HepG2 (cell line): ENCODE data around the gene PRSS22. TPM values are rescaled to one million over a fixed set of nuclear protein-coding genes. Genes with fewer than 3 reads are reported as not detected.

ENCODE experiments used
- ATAC-seq: fragments of 200-7000 bp; cut with Tn5 transposase; 3 replicates; pipeline ENCODE4 v1.9.1; 2020; ENCODE audit warnings: mild to moderate bottlenecking, moderate library complexity
- BruUV-seq: library from RNA; stranded (reverse); fragments of 400-500 nt; replicated peaks from 2 replicates; lab custom pipeline; 2021; lab: Mats Ljungman, UMichigan
- CTCF ChIA-PET: fragments of 300-600 bp; formaldehyde crosslinking; extraction: SDS; loops from one replicate; lab custom pipeline; 2021; ENCODE audit warnings: low total read pairs, inconsistent platforms, low intra/inter-chr PET ratio; lab: Yijun Ruan, JAX
- POLR2A ChIA-PET: fragments of 350-600 bp; sonication (Branson Sonifier 250); formaldehyde crosslinking; loops from one replicate; lab custom pipeline; 2020; ENCODE audit warnings: antibody characterized with exemption, inconsistent platforms; lab: Yijun Ruan, JAX
- DNase-seq: peaks from one replicate; pipeline ENCODE4 v3.0.0-alpha.2; 2015; ENCODE audit warnings: low spot score
- FAIRE-seq: peaks from 3 replicates; lab custom pipeline; 2011; peaks lifted over from hg19 to GRCh38; lab: Jason Lieb, UNC
- H2AFZ ChIP-seq: one replicate; pipeline ENCODE4 v1.6.1; 2011; ENCODE audit warnings: low read length, inconsistent platforms
- H3K27ac ChIP-seq: fragments of 300-600 bp; 3 replicates; pipeline ENCODE4 v1.8.0; 2011; ENCODE audit warnings: mixed run types, mild to moderate bottlenecking, mixed read lengths, low read length, inconsistent platforms; ENCODE audit not compliant: insufficient read depth; ENCODE audit errors: extremely low read length
- H3K27me3 ChIP-seq, 2 experiments: fragments of 200-600 bp in 1 of 2; 2 replicates in 1 of 2; 3 replicates in 1 of 2; pipeline versions ENCODE4 v1.6.0 to v1.8.0; 2011; ENCODE audit warnings: low read length in 2 of 2, mild to moderate bottlenecking in 2 of 2, moderate library complexity in 2 of 2, inconsistent platforms in 1 of 2; ENCODE audit not compliant: insufficient read depth in 2 of 2, control insufficient read depth in 1 of 2
- H3K36me3 ChIP-seq, 2 experiments: fragments of 200-600 bp in 1 of 2; replicated peaks in 1 of 2; 2 replicates in 1 of 2; 3 replicates in 1 of 2; pipeline versions ENCODE4 v1.5.1 to v1.8.0; 2011; ENCODE audit warnings: low read length in 2 of 2, inconsistent platforms in 1 of 2; ENCODE audit not compliant: insufficient read depth in 2 of 2, control insufficient read depth in 1 of 2
- H3K4me1 ChIP-seq: 2 replicates; pipeline ENCODE4 v1.5.1; 2012; ENCODE audit warnings: low read length, inconsistent platforms; ENCODE audit not compliant: insufficient read depth
- H3K4me2 ChIP-seq: 2 replicates; pipeline ENCODE4 v1.6.0; 2011; ENCODE audit warnings: low read depth, low read length, inconsistent platforms
- H3K4me3 ChIP-seq, 3 experiments: fragments of 200-600 bp in 1 of 3; sonication (generic), shearing (Covaris generic) in 1 of 3; replicated peaks in 1 of 3; 2 replicates each; pipeline ENCODE4 v1.5.1; 2011 to 2016; ENCODE audit warnings: low read length in 3 of 3, inconsistent platforms in 2 of 3, low read depth in 2 of 3, mild to moderate bottlenecking in 2 of 3, control low read depth in 1 of 3, mixed read lengths in 1 of 3; ENCODE audit not compliant: insufficient read depth in 1 of 3
- H3K79me2 ChIP-seq: one replicate; pipeline ENCODE4 v1.6.1; 2011; ENCODE audit warnings: low read length, inconsistent platforms; ENCODE audit not compliant: insufficient read depth
- H3K9ac ChIP-seq: 2 replicates; pipeline ENCODE4 v1.6.0; 2011; ENCODE audit warnings: mild to moderate bottlenecking, low read depth, low read length, inconsistent platforms; ENCODE audit not compliant: insufficient read depth
- H3K9me3 ChIP-seq: 2 replicates; pipeline ENCODE4 v1.5.1; 2012; ENCODE audit warnings: mild to moderate bottlenecking, low read length
- H4K20me1 ChIP-seq: 2 replicates; pipeline ENCODE4 v1.6.0; 2011; ENCODE audit warnings: inconsistent platforms, mild to moderate bottlenecking, low read length, moderate library complexity; ENCODE audit not compliant: insufficient read depth
- ATF7-NPFF ChIP-seq: sonication (generic); formaldehyde crosslinking; IDR thresholded peaks from 2 replicates; pipeline ENCODE4 v1.8.1; 2023; ENCODE audit warnings: mild to moderate bottlenecking, low read depth, missing genetic modification reagents, moderate library complexity
- EP300 ChIP-seq, 3 experiments: sonication (generic) in 1 of 3; formaldehyde crosslinking in 1 of 3; IDR thresholded peaks; 2 replicates each; pipeline versions ENCODE4 v1.5.1 to v1.6.1; 2011 to 2020; ENCODE audit warnings: low read depth in 2 of 3, low read length in 2 of 3, borderline replicate concordance in 1 of 3, improper control_type of control experiment in 1 of 3, mild to moderate bottlenecking in 1 of 3, missing genetic modification reagents in 1 of 3, moderate library complexity in 1 of 3
- HES4 ChIP-seq: sonication (generic); formaldehyde crosslinking; IDR thresholded peaks from 2 replicates; pipeline ENCODE4 v1.9.0; 2021; ENCODE audit warnings: mild to moderate bottlenecking, missing genetic modification reagents, borderline replicate concordance
- HMGXB3 ChIP-seq: sonication (generic); formaldehyde crosslinking; IDR thresholded peaks from 2 replicates; pipeline ENCODE4 v1.4.0; 2020; ENCODE audit warnings: missing genetic modification reagents, borderline replicate concordance
- KDM1A ChIP-seq: IDR thresholded peaks from 2 replicates; pipeline ENCODE4 v1.6.1; 2016; ENCODE audit warnings: missing compliant biosample characterization
- MEIS1 ChIP-seq: sonication (generic); formaldehyde crosslinking; IDR thresholded peaks from 2 replicates; pipeline ENCODE4 v1.9.0; 2021; ENCODE audit warnings: mild to moderate bottlenecking, missing genetic modification reagents, moderate library complexity, borderline replicate concordance
- MLLT10 ChIP-seq: sonication (generic); formaldehyde crosslinking; IDR thresholded peaks from 2 replicates; pipeline ENCODE4 v1.4.0; 2020; ENCODE audit warnings: missing genetic modification reagents
- NR2F6 ChIP-seq, 2 experiments: IDR thresholded peaks; 2 replicates each; pipeline ENCODE4 v1.6.1; 2016; ENCODE audit warnings: antibody characterized with exemption in 1 of 2, mild to moderate bottlenecking in 1 of 2
- THAP8 ChIP-seq: sonication (generic); formaldehyde crosslinking; IDR thresholded peaks from 2 replicates; pipeline ENCODE4 v1.5.1; 2020; ENCODE audit warnings: missing genetic modification reagents, mild to moderate bottlenecking, borderline replicate concordance
- ZBTB2 ChIP-seq: sonication (generic); formaldehyde crosslinking; IDR thresholded peaks from 2 replicates; pipeline ENCODE4 v1.8.0; 2022; ENCODE audit warnings: low read depth, missing genetic modification reagents
- ZNF225 ChIP-seq: sonication (generic); formaldehyde crosslinking; IDR thresholded peaks from 2 replicates; pipeline ENCODE4 v1.4.0; 2020; ENCODE audit warnings: mild to moderate bottlenecking, missing genetic modification reagents
- ZNF234 ChIP-seq: sonication (generic); formaldehyde crosslinking; conservative IDR thresholded peaks from 2 replicates; pipeline ENCODE4 v1.5.1; 2020; ENCODE audit warnings: mild to moderate bottlenecking, missing genetic modification reagents
- ZNF674 ChIP-seq: sonication (generic); formaldehyde crosslinking; IDR thresholded peaks from 2 replicates; pipeline ENCODE4 v1.5.0; 2020; ENCODE audit warnings: low read depth, mild to moderate bottlenecking, missing genetic modification reagents
- ZNF709 ChIP-seq: sonication (generic); formaldehyde crosslinking; IDR thresholded peaks from 2 replicates; pipeline ENCODE4 v1.5.0; 2020; ENCODE audit warnings: mild to moderate bottlenecking, missing genetic modification reagents
- ZNF773 ChIP-seq: sonication (generic); formaldehyde crosslinking; IDR thresholded peaks from 2 replicates; pipeline ENCODE4 v1.4.0; 2020; ENCODE audit warnings: missing genetic modification reagents, borderline replicate concordance
- ZNF777 ChIP-seq: sonication (generic); formaldehyde crosslinking; IDR thresholded peaks from 2 replicates; pipeline ENCODE4 v1.4.0; 2020; ENCODE audit warnings: missing genetic modification reagents
- ZNF784 ChIP-seq: sonication (generic); formaldehyde crosslinking; IDR thresholded peaks from 2 replicates; pipeline ENCODE4 v1.5.1; 2020; ENCODE audit warnings: missing genetic modification reagents, mild to moderate bottlenecking, borderline replicate concordance
- WGBS: methylation state at CpG from one replicate; pipeline ENCODE4 v1.1.6; 2017; ENCODE audit warnings: low lambda C conversion rate; 5-methylcytosine and 5-hydroxymethylcytosine counted together
- in situ Hi-C: cut with HindIII; loops from 2 replicates; pipeline ENCODE4 v1.10.0; 2017; ENCODE audit warnings: low pct_unique_long_range_greater_than_20kb; ENCODE audit not compliant: extremely low pct_ligation_motif_present
- intact Hi-C: fragments of 100-400 bp; cut with micrococcal nuclease; formaldehyde crosslinking; loops from one replicate; pipeline ENCODE4 v1.10.0; 2022; ENCODE audit not compliant: unreplicated experiment
- polyA plus RNA-seq, 8 experiments: library from polyadenylated mRNA; depleted of rRNA in 3 of 8; stranded (reverse) in 7 of 8; unstranded in 1 of 8; fragments of >200 nt; fragmentation: Illumina TruSeq in 4 of 8; extraction: Trizol in 4 of 8; gene quantifications; 2 replicates each; pipeline versions ENCODE4 v1.2.1 to v1.2.3, GENCODE V29; 2011 to 2016; ENCODE audit warnings: low read depth in 4 of 8, missing spikeins in 1 of 8, mixed read lengths in 1 of 8; ENCODE audit not compliant: insufficient read depth in 1 of 8
- total RNA-seq, 5 experiments: library from RNA; depleted of rRNA; stranded (reverse); fragments of >200 nt; fragmentation: Illumina TruSeq; extraction: Trizol; gene quantifications; 2 replicates each; pipeline ENCODE4 v1.2.3, GENCODE V29; 2016; ENCODE audit warnings: low read depth in 1 of 5

The PRSS22 gene
- total and polyA plus RNA-seq, 2 of the 13 experiments (the other 11 are each of a cell fraction or from before 2014, with no cell fraction given), result 0.24 to 0.32 TPM

GRCh38 chr16:2804728-2805127, 53.2 kb downstream of the PRSS22 start:
- no TSS peak for BruUV-seq
- Histone ChIP-seq H3K4me2 (no peak overlapping the region), H3K79me2 (no peaks in the 10 kb centered on the region), H3K36me3 (no peaks in the 10 kb centered on the region), H3K27me3 (peaks cover 0 to 33% of the 10 kb centered on the region in 2 experiments; a peak in 3 of 5 replicates), H3K4me3 (no peak overlapping the region), H4K20me1 (no peaks in the 10 kb centered on the region), H3K9me3 (peaks cover 4% of the 10 kb centered on the region; the same call in 1 of the 2 replicates), H2AFZ (no peak overlapping the region), H3K27ac (no peak overlapping the region), H3K4me1 (peaks cover 12% of the 10 kb centered on the region), H3K9ac (no peak overlapping the region)
- ChIA-PET POLR2A (no interaction called here), CTCF (no interaction called here)
- intact Hi-C loops (no loop called here), in situ Hi-C loops (no loop called here)
- no CpG with 5 or more reads among the region's 4 CpGs for WGBS
- DNase-seq (no peak), ATAC-seq (peak; percentile 58; the same call in 2 of the 3 replicates), FAIRE-seq (no peak)
- TF ChIP-seq NR2F6 (IDR thresholded peaks at IDR 0.05) (no peak), NR2F6 (CRISPR knock-in tag; IDR thresholded peaks at IDR 0.05) (no peak), ZNF784 (CRISPR knock-in tag) (no peak), ZNF674 (no peak), KDM1A (no peak), MLLT10 (CRISPR knock-in tag) (no peak), ATF7-NPFF (CRISPR knock-in tag) (no peak), ZNF773 (CRISPR knock-in tag) (no peak), ZNF234 (CRISPR knock-in tag) (no peak), ZBTB2 (CRISPR knock-in tag) (no peak), ZNF225 (CRISPR knock-in tag) (no peak), THAP8 (no peak), ZNF709 (CRISPR knock-in tag) (no peak), HES4 (CRISPR knock-in tag) (no peak), HMGXB3 (CRISPR knock-in tag) (no peak), ZNF777 (CRISPR knock-in tag) (no peak), EP300 (IDR thresholded peaks at IDR 0.05; ENCODE audit: low read depth in 2 of 2, low read length in 2 of 2) (no peak), EP300 (CRISPR knock-in tag; IDR thresholded peaks at IDR 0.05; ENCODE audit: borderline replicate concordance) (no peak), MEIS1 (no peak)
